ENCODE measurements around the gene SLC9A9. TPM values are rescaled to one million over a fixed set of nuclear protein-coding genes. Genes with fewer than 3 reads are reported as not detected.

The SLC9A9 gene
- total RNA-seq, 1 donor from 2014 or later = 3.0 TPM

DNA sequence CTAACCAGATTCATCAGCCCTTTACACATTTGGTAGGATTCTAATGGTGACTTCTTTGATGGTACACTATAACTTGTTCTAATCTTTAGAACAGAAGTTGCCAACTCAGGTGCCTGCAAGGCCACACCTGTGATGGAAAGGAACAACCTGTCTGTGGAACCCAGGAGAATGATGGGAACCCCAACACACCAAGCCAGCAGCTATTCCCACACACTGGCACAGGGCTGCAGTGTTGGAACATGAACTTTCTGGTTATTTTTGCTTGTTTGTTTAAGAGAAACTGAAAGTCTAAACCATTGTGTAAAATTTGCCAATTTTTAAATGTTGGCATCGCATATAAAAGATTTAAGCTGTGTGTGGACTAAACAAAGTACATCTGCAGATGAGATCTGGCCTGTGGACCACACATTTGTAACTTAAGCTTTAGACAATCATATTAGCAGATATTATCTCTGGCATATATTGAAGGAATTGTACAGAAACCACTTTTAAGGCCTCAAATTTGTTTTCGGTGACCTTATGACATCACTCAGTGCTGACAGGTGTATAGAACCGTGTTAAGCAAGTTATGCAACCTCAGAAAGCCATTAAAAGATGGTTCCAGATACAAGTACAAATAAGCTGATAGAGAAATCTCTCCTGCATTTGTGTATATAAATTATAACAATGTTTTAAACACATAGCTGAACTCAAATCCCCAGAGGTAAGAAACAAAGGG, 242.9 kb downstream of the SLC9A9 start:
- H3K36me3 ChIP-seq (ENCODE audit: control insufficient read depth, insufficient read depth, low read length) = no peaks in the 10 kb centered on the region
- no peaks in the 10 kb centered on the region for H3K27me3 ChIP-seq (ENCODE audit: control insufficient read depth, insufficient read depth, low read length)
- TF ChIP-seq, protein P1, sequence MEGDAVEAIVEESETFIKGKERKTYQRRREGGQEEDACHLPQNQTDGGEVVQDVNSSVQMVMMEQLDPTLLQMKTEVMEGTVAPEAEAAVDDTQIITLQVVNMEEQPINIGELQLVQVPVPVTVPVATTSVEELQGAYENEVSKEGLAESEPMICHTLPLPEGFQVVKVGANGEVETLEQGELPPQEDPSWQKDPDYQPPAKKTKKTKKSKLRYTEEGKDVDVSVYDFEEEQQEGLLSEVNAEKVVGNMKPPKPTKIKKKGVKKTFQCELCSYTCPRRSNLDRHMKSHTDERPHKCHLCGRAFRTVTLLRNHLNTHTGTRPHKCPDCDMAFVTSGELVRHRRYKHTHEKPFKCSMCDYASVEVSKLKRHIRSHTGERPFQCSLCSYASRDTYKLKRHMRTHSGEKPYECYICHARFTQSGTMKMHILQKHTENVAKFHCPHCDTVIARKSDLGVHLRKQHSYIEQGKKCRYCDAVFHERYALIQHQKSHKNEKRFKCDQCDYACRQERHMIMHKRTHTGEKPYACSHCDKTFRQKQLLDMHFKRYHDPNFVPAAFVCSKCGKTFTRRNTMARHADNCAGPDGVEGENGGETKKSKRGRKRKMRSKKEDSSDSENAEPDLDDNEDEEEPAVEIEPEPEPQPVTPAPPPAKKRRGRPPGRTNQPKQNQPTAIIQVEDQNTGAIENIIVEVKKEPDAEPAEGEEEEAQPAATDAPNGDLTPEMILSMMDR (IDR thresholded peaks at IDR 0.05; ENCODE audit: insufficient read depth, low read length, poor library complexity, severe bottlenecking) = no peak
- no peak overlapping the region for H3K4me3 ChIP-seq (ENCODE audit: low read depth, low read length)
- no peak for DNase-seq (ENCODE audit: low read depth)

DNA sequence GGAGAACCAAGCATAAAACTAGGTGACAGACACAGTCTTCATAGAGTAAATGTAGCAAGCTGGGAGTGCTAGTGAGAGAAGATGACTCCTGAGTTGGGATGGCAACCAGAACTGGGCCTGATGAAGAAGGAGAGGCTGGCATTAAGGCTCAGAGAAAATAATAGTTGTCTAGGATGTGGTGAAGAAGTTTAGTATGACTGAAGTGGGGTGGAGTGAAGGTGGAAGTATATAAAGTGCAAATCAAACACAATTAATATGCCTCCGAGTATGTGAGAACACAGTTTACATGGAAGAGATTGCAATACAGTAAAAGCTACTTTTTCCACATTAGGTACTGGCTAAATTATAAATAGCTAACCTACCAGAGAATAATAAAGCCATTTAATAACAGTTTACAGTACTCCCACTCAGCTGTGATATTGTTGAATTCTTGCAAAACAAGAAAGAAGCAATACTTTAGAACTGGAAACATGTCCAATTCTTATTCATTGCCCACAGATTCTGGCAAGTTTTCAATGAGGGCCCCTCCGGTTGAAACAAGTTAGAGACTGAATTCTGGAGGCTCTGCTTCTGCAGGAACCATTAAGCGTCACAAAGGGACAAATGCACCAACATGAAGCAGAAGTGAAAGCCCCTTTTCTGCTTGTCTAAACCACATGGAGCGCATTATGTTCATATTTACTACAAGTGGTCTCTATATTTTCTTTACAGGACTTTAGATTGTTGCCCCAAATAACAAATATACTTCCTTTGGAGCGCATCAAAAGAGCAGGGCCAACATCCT, 243.7 kb downstream of the SLC9A9 start:
- Histone ChIP-seq H3K4me3 (ENCODE audit: low read depth, low read length) (no peak overlapping the region), H3K27me3 (ENCODE audit: control insufficient read depth, insufficient read depth, low read length) (no peaks in the 10 kb centered on the region), H3K36me3 (ENCODE audit: control insufficient read depth, insufficient read depth, low read length) (no peaks in the 10 kb centered on the region)
- TF ChIP-seq, protein P1 (IDR thresholded peaks at IDR 0.05; ENCODE audit: insufficient read depth, low read length, poor library complexity, severe bottlenecking) = no peak
- DNase-seq (ENCODE audit: low read depth) = no peak

DNA sequence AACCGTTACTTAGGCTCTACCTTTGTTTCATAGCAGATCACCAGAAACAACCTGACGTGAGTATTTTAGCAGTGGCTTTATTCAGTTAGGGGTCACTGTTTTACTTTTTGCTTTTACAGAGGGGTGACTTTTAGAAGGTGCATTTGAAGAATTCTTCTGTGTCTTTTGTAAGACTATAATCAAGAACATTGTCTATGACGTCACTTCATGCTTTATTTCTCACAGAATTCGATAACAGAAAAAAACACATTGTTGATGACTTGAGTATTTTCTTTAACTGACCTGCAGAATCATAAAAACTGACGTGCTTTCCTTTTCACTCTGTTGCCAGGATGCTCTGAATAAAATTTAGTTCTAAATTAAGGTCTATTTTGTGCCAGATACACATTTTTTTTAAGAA, 244.5 kb downstream of the SLC9A9 start:
- Histone ChIP-seq H3K36me3 (ENCODE audit: control insufficient read depth, insufficient read depth, low read length) (no peaks in the 10 kb centered on the region), H3K4me3 (ENCODE audit: low read depth, low read length) (no peak overlapping the region), H3K27me3 (ENCODE audit: control insufficient read depth, insufficient read depth, low read length) (no peaks in the 10 kb centered on the region)
- DNase-seq (ENCODE audit: low read depth) = no peak
- TF ChIP-seq, protein P1 (IDR thresholded peaks at IDR 0.05; ENCODE audit: insufficient read depth, low read length, poor library complexity, severe bottlenecking) = no peak

DNA sequence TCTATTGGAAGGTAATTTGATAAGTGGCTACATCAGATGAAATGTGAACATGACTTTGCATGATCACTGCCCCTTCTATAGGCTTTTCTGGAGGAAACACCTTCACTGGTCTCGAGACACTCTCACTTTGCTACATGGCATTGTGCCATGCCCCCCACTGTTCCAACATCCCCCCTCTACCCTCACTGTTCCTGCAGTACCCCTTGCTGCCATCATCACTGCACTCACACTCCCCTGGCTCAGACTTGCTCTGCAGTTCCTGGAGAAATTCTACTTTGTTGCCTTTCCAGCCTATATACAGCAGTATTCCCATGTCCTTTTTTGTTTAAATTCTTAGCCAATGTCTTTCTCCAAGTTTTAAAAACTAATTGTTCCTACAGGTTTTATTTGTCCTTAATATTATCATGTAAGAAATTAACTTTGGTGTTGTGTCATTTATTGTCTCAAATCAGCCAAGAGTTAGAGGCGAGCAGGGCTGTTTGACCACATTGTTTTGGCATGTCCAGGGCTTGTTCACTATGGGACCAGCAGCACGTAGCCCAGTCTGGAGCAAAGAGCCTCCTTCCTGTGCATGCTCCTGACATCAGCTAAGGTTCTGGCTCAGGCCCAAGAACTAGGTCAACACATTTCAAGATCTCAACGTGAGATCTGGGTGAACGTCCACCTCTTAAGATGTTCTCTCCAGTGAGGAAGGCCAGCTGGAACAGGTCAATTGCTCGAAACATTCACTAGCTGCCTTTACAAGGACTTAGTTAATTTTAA, 246.4 kb downstream of the SLC9A9 start:
- TF ChIP-seq, protein P1 (IDR thresholded peaks at IDR 0.05; ENCODE audit: insufficient read depth, low read length, poor library complexity, severe bottlenecking) = no peak
- no peak for DNase-seq (ENCODE audit: low read depth)
- Histone ChIP-seq H3K27me3 (ENCODE audit: control insufficient read depth, insufficient read depth, low read length) (no peaks in the 10 kb centered on the region), H3K4me3 (ENCODE audit: low read depth, low read length) (no peak overlapping the region), H3K36me3 (ENCODE audit: control insufficient read depth, insufficient read depth, low read length) (no peaks in the 10 kb centered on the region)

DNA sequence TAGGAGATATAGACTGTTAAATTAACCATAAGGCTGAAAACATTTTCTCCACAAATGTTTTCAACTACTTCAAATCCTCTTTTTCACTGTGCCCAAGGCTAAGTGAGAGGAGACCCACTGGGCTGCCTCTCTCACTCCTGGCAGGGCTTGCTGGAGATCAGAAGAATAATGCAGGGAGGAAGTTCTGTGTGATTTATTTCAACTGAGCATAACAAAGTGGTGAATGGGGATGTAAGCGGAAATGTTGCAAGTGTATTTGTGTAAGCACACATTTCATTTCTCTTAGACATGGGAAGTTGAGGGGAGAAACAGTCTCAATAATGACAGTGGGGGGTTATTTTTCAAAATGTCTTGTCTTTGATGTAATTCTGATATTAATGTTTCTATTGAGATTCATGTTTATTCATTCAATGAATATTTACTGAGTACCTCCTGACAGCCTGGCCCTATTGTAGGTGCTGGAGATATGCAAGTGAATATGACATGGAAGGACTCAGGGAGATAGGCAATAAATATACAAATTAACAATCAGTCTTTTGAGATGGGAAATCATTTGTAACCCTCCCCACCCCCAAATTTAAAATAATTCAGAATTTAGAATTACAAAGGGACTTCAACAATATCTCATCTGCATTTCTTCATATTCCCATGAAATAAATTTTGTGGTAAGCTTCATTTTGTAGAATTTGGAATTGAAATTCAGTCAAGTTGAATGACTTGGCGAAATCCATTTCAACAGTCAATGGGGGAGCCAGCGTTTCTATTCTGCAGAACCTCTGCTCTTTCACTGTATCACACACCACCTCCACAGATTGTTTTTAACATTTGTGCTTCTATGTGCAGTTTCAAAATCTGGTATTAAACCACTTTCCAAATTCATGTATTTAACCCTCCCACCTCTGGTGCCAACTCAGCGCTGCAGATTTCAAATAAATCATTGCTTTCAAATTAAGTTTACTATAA, 247.2 kb downstream of the SLC9A9 start:
- no peaks in the 10 kb centered on the region for H3K36me3 ChIP-seq (ENCODE audit: control insufficient read depth, insufficient read depth, low read length)
- no peaks in the 10 kb centered on the region for H3K27me3 ChIP-seq (ENCODE audit: control insufficient read depth, insufficient read depth, low read length)
- no peak overlapping the region for H3K4me3 ChIP-seq (ENCODE audit: low read depth, low read length)
- TF ChIP-seq, protein P1 (IDR thresholded peaks at IDR 0.05; ENCODE audit: insufficient read depth, low read length, poor library complexity, severe bottlenecking) = no peak
- no peak for DNase-seq (ENCODE audit: low read depth)
